NCI-H146 treated with DMSO at 0.1 percent for 48 hours (cell line): Measurements from ENCODE around the gene TMEM204.

Source experiments
- DNase-seq: peaks from one replicate; lab custom pipeline; 2025; ENCODE audit not compliant: unreplicated experiment; lab: John Stamatoyannopoulos, UW

The TMEM204 gene

DNA sequence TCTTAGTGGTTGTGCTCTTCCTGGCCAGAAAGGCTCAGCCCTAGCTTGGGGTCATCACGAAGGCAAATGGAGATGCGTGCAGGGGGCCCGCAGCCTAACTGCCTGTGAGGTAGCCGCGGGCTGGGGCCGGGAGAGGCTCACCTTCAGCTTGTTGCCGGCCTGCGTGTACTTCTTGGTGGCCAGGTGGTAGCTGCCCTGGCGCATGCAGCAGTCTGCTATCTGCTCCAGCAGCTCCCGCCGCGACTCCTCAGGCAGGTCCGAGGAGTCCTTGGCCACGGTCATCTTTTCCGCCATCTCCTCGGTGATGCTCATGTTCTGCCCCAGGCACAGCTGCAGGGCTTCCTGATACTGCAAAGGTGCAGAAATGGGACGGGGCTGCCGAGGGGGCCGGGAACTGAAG is 13.0 kb upstream of the TMEM204 start:
- no peak for DNase-seq

DNA sequence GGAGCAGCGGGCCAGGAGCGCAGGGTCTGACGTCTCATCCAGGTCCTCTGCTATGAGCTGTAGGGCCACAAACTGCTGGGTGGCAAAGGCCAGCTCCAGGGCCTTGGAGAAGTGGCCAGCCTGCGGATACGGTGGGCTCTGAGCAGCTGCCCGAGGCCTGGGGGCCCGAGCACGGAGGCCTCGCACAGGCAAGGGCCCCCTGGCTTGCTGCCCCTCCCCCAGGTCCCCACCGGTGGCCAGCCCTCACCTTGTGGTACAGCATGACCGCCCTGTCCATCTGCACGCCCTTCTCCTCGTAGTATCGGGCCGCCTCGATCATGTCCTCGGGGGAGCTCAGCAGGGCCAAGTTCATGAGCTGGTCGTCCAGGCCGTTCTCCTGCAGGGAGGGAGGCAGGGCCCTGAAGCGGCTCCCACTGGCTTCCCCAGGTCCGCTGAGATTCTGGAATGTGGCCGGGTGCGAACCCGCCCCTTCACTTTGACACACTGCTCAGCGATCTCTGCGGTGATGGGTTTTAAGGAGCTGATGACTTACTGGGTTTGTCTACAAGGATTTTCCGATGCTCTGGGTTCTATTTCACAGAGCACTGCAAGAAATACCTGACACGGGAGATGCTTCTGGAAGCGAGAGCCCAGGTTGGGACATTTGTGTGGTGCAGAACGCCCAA is 9.8 kb upstream of the TMEM204 start:
- no peak for DNase-seq

DNA sequence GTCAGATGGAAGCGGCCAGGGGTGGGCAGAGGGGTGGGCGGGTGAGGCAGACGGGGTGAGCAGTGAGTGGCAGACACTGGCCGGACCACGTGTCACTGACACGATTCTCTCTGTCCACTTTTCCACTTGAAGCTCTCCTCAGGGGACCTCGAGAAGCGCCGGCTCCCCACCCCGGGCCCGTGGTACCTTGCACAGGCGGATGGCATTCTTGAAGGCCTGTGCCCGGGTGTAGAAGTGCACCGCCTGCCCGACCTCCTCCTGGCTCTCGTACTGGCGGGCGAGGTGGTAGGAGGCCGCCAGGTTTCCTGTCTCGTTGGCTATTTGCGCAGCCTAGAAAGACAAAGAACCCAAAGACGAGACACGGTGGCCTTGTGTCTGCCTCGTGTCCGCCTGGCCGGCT is 9.1 kb upstream of the TMEM204 start:
- no peak for DNase-seq

DNA sequence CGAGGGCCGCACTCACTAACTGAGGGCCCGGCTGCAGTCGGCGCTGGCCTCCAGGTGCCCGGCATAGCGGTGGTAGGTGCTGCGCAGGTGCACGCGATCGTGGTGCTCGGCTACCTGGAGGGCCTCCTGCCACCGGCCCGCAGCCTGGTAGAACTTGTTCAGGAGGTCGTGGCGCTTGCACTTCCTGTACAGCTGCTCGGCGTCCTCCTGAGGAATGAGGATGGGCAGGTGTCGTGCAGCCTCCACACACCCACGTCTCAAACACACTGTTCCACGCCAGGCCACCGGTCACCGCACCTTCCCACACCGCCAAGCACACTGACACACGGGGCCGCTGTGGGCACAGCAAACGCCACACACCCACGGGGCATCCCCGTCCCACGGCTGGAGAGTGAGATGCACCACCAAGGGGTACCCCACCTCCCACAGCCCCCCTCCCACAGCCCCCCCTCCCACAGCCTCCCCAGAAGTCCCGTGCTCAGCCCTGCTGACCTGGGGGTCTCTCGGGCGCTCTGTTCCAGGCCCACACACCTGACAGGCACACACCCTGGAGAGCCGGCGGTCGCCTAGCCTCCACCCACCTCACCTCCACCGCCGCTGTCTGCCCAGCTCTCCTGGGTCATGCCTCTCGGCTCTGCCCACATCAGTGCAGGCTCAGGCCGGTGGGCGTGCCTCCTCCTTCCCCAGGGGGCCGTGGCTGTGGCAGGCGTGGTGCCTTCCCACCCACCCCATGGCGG is 7.4 kb upstream of the TMEM204 start:
- no peak for DNase-seq

DNA sequence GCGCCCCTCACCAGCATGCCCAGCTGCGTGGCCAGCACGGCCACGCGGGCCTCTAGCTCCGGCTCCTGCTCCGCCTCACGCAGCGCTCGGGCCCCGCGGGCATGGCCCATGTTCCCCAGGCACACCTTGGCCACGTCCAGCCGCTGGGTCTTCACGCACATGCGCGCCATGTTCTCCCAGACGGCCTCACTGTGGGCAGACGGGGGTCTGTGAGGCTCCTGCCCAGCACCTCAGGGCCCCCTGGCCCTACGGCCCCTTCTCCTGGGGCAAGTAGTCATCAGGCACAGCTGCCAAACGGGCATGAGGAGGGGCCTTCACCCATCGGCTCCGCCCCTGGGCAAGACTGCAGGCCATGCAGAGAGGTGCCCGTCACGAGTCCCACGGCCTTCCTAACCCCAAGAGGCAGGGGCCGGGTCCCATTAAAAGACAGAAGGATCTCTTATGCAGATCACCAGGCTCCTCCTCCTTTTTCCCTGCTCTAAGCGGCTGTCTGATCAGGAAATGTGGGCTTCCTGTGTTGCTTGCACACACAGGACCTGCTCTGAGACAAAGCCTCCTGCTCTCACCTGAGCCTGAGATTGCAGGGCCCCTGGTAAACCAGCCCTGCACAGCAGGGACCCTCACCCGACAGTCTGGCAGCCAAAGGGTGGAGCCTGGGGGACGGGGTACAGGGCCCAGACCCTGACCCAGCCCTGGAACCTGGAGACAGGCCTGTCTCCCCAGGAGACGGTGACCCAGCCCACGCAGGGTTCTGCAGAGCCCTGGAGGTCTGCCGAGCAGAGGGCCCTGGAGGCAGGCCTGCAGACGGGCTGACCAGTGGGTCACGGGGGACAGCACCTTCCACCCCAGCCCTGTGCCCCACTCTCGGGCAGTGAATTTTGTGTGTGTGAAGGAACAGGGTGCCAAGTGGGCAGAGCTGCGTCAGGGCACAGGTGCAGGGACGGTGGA is 6.6 kb upstream of the TMEM204 start:
- no peak for DNase-seq

DNA sequence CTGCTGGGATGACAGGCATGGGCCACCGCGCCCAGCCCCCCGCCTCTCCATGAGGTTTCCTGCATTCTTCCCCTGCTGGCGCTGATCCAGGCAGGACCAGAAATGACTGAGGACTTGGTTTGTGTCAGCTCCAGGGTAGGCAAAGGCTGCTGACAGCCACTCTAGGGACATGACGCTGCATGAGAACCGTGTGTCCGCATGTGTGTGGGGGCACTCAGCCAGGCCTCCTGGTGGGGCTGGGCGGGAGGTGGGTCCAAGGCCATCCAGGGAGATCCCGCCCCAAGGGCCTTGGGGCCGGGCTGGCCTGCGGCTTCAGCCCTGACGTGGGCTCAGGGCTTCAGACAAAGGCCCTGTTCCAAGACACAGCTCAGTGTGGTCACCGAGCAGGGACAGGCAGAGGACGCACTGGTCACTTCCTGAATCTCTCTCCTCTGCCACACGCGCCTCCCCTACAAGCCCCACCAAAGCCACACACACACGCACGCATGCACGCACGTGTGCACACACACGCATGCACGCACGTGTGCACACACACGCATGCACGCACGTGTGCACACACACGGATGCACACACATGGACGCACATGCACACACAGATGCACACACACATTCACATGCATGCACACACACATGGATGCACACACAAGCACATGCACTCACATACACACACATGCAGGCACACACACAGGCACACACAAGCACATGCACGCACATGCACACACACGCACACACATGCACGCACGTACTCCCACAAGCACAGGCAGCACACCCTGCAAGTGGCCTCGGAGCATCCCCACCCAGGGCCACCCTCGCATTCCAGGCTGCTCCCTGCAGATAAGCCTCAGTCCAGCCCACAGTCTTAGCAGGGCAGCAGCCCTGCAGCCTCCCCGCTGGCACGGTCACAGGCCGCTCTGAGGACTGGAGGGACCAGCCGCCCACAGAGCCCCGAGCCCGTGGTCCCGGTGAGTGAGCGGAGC is 5.3 kb upstream of the TMEM204 start:
- DNase-seq, result no peak

DNA sequence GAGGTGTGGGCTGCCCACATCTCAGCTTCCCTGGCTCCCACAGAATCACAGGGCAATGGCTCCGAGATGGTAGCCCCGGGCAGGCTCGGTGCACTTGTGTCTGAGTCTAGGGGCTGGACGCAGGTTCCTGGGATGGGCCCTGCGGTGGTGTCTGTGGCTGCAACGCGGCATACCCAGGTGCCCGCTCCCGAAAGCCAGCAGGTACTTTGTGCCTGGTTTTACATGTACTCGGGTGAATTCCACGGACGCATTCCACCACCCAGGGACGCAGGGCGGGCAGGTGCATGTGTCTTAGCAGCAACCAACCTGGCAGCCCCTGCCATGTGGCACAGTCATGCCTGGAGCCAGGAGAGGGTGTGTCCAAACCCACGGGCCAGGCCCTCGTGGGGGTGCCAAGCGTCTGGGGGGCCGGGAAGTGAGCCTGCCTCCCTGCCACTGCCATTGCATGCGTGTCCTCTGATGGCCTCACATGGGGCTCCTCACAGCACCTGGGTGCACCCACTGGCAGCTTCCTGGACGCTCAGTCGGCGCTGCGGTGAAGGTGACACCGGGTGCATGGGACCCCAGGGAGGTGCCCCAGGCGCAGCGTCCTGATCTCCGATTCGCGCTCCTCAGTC is 4.4 kb upstream of the TMEM204 start:
- no peak for DNase-seq

DNA sequence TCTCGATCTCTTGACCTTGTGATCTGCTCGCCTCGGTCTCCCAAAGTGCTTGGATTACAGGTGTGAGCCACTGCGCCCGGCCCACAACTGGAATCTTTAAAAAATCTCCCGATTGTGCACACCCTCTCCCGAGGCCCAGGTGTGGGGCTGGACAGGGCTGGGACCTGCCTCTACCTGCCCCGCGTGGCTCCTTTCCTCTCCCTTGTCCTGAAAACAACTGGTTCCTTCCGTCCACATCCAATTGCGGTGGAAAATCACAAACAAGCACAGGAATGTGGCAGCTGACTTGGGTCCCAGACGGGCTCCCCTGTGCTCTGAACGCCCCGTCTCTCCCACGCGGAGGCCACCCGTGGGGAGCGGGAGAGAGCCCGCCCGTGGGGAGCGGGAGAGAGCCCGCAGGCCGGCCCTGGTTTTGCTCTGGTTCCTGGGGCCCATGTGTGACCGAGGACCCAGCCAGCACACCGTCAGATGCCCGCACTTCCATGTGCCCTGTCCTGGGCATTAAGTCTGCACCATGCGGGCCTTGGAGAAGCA is 3.0 kb upstream of the TMEM204 start:
- DNase-seq, result no peak

DNA sequence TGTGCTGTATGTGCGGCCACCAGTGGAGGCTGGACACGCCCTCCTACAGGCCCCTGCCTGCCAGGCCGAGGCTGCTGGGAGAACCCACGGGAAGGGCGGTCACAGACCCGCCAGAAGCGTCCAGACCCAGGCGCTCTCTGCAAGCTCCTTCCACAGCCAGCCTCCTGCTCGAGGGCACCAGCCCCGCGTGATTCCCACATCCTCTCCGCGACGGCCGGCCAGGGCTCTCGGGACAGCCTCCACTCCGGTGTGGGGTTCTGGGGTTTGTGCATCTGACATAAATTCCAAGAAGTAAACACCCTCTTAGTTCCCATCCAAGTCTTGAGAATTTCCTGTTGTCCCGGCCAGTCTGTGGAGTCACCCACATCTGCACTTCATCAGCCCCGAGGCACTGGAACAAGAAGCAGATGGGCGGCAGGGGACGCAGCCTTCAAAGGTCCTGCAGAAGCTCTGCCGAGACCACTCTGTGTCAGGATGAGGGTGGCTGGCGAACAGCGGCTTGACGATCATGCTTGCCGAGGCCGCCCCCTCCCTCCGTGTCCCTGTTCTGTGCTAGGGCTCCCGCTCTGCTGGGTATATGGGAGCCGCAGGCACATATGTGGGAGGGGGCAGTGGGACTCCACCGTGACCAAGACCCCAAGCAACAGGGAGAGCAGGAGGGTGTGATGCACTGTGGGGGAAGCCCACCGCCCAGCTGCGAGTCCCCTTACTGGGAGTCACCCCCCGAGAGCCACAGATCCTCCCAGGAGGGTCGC is 2.4 kb upstream of the TMEM204 start:
- no peak for DNase-seq

DNA sequence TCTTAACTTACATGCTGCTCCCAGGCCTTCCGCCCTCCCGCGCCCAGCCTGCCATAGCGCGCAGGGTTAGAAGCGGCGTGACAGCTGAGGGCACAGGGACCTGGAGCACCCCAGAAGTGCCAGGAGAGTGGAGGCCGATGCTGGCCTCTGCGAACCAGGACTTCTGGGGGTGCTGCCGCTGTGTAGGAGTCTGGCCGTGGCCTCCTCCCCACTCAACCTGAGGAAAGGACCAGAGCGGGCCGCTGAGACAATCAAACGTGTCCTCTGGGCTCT is 1.9 kb upstream of the TMEM204 start:
- no peak for DNase-seq

DNA sequence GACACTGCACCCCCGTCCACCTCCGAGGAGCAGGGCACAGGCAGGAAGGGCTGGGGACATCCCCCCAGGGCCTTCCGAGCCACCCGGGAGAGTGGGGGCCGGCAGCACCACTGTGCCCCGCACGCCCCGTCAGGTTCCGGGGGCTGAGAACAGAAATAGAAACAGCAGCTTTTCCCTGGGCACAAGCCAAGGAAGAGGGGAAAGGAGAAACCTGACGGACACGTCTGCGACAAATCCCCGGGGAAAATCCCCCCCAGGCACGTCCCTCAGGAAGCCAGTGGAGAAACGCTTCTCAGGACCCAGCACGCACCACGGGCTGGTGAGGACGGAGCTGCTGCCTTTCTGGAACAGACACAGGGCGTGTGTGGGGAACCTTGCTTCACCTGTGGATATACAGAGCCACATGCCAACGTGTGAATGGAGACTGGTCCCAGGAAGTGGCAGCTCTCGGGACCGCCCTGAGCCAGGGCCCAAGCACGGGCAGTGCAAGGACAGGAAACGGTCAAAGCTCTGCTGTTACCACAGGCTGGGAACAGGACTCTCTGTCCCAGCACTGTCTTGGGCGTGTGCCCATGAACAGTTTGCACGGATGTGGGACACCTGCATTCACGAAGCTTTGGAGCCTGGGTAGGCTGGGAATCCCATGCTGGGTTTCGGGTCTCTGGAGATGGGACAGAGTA is 1.2 kb upstream of the TMEM204 start:
- no peak for DNase-seq

DNA sequence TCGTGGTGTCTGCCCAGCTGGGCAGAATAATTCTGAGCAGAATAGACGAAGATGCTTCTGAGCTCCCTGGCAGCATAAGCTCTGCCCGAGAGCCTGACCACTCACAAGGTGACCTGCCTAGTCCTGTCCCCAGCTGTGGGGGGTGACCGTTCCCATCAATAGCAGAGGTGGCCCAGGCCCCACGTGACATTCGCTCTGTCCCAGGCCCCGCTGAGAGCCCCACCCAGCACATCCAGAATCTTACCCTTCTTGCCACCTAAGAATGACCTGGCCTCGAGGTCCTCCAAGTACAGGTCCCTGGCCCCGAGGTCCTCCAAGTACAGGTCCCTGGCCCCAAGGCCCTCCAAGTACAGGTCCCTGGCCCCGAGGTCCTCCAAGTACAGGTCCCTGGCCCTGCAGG is 695 bp upstream of the TMEM204 start:
- DNase-seq, result no peak

DNA sequence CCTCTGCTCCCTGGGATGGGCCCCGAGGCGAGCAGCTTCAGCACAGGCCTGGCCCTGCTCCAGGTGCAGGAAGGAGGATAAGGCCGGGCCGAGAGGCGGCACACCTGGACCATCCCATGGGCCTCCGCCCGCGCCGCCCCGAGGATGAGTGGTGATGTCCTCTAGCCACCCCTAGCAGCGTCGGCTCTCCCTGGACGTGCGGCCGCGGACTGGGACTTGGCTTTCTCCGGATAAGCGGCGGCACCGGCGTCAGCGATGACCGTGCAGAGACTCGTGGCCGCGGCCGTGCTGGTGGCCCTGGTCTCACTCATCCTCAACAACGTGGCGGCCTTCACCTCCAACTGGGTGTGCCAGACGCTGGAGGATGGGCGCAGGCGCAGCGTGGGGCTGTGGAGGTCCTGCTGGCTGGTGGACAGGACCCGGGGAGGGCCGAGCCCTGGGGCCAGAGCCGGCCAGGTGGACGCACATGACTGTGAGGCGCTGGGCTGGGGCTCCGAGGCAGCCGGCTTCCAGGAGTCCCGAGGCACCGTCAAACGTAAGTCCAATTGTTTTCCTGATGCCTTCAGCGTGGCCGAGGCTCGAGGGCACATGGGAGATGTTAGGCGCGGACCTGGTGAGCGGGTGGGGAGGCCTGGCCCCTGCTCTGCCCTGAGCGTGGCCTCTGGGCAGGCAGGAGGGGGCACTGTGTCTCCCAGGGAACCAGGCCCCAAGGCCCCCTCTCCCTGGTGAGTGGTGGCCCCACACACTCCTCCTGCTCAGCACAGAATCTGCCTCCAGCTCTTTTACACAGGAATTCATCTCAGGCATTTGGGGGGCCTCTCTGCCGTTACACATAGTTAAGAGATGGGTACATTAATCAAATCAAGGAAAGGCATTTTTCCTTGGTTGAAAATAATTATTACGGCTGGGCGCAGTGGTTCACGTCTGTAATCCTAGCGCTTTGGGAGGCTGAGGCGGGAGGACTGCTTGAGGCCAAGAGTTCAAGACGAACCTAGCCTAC is 855 bp downstream of the TMEM204 start:
- DNase-seq, result no peak

DNA sequence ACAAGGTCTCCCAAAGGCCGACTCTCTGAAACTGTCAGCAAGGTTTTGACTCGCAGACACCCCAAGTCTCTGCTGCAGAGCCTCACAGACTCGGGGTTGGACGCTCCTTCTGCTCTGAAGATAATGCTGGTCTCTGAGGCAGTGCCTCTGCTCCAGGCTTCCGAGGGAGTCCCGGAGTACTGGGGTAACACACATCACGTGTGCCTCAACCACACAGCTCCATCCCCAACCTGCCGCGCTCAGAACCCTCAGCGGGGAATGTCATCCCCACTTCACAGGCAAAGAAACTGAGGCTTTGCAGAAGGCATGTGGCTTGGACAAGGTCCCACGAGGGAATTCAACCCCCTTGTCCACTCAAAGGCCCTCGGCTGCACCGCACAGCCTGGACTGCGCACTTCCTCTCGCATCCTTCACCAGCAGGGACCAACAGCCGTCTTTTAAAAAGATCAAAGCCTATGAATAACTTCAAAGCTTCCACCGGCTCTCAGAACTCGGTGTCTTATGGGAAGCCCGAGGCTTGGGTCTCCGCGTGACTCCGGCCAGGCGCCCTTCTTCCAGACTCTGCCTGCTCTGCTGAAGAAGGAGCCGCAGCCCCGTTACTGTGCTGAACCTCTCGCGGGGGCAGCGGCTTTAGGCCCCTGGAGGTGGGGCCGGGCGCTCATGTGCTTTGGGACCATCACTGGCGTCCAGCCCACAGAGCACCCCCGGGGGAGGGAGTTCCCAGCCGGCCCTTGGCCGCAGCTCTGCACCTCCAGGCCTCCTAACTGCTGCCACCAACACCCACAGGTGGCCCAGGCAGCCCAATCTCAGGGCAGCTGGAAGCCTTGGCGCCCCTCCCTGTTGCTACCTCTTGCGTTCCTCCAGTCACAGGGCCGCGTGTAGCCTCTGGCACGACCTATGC is 2.2 kb downstream of the TMEM204 start:
- no peak for DNase-seq

DNA sequence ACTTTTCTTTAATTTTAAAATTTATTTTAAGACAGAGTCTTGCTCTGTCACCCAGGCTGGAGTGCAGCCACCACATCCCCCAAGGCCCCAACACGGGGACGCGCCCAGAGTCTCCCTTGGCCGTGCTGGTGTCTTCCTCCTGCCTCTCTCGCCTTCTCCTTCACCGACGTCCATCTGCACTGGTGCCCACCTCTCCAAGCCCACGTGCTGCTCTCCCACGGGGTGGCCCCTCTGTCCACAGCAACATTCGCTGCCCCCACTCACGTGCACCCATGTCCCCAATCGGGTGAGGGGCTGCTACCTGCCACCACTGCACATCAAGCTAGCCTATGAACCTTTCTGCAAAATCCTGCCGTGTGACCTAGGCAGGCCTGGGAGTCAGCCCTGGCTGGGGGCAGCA is 3.1 kb downstream of the TMEM204 start:
- DNase-seq, result no peak

DNA sequence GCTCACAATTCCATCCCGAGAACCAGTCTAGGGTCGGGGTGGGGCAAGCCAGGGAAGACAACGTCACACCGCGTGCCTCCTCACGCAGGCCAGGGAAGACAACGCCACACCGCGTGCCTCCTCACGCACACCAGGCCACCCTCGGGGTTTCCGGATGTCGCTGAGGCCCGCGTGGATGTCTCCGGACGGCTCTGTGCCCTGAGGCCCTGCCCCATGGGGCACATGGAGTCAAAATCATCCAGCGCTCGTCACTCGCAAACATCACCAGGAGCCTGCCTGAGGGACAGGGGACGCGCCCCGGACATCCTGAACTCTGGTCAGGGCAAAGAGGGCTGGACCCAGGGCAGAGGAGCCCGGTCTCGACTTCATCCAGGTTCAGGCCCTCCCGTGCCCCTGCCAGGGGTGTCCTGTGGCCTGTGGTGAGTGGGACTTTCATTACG is 3.7 kb downstream of the TMEM204 start:
- DNase-seq, result no peak
